Measurements from ENCODE around the gene DXO. TPM values are rescaled to one million over a fixed set of nuclear protein-coding genes. Genes with fewer than 3 reads are reported as not detected.
"Not testable (repeated sequence)": the region's sequence is repeated elsewhere in the genome, so short reads cannot be mapped to it uniquely, and the experiment has no call there.

DXO gene
- polyA plus RNA-seq, 3 donors: 5.5 to 49.6 (median 10.4) TPM

DNA sequence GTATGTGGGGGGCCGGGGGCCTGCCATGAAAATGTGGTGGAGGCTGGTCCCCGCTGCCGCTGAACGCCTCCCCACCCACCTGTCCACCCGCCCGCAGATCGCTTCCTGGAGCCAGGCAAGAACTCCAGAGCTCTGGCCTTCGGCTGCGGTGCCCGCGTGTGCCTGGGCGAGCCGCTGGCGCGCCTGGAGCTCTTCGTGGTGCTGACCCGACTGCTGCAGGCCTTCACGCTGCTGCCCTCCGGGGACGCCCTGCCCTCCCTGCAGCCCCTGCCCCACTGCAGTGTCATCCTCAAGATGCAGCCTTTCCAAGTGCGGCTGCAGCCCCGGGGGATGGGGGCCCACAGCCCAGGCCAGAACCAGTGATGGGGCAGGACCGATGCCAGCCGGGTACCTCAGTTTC, 36.1 kb upstream of the DXO start:
- no CpG with 5 or more reads among the region's 24 CpGs for WGBS (ENCODE audit: insufficient coverage)
- H4K20me1 ChIP-seq (ENCODE audit: insufficient read depth, low read length); H3K4me1 Mint-ChIP-seq; H3K9me3 ChIP-seq (replicated peaks in 1 of 2; ENCODE audit: control insufficient read depth in 1 of 2, insufficient read depth in 1 of 2, low read length in 2 of 2); H3K27ac ChIP-seq (ENCODE audit: low read depth in 1 of 2, low read length in 2 of 2); H3K4me3 Mint-ChIP-seq; intact Hi-C loops (cut with micrococcal nuclease); H3K4me2 ChIP-seq (replicated peaks; ENCODE audit: extremely low read depth, low read length, poor library complexity, severe bottlenecking); H3K79me2 ChIP-seq (ENCODE audit: insufficient read depth, low read length); H3K36me3 ChIP-seq (replicated peaks in 1 of 2; ENCODE audit: control insufficient read depth in 1 of 2, insufficient read depth in 2 of 2, low read length in 2 of 2); H3K36me3 Mint-ChIP-seq; H3K4me3 ChIP-seq (replicated peaks in 1 of 3; ENCODE audit: low read depth in 2 of 3, low read length in 3 of 3); H3K9ac ChIP-seq (ENCODE audit: insufficient read depth, low read length, poor library complexity, severe bottlenecking); H3K27me3 Mint-ChIP-seq (ENCODE audit: low read depth in 3 of 3); H3K27ac Mint-ChIP-seq; H3K27me3 ChIP-seq (ENCODE audit: control insufficient read depth in 2 of 2, insufficient read depth in 2 of 2, low read length in 2 of 2); H2AFZ ChIP-seq (ENCODE audit: insufficient read depth, low read depth, low read length, poor library complexity, severe bottlenecking); DNase-seq; H3K4me1 ChIP-seq (ENCODE audit: control insufficient read depth in 1 of 2, insufficient read depth in 2 of 2, low read length in 2 of 2); H3K9me3 Mint-ChIP-seq: not testable (repeated sequence)

- H4K20me1 ChIP-seq (ENCODE audit: insufficient read depth, low read length); H3K27ac Mint-ChIP-seq; H3K27me3 Mint-ChIP-seq (ENCODE audit: low read depth in 3 of 3); H2AFZ ChIP-seq (ENCODE audit: insufficient read depth, low read depth, low read length, poor library complexity, severe bottlenecking); H3K79me2 ChIP-seq (ENCODE audit: insufficient read depth, low read length); H3K27ac ChIP-seq (ENCODE audit: low read depth in 1 of 2, low read length in 2 of 2); H3K9me3 Mint-ChIP-seq; DNase-seq; H3K36me3 Mint-ChIP-seq; intact Hi-C loops (cut with micrococcal nuclease); H3K4me2 ChIP-seq (replicated peaks; ENCODE audit: extremely low read depth, low read length, poor library complexity, severe bottlenecking); H3K4me3 ChIP-seq (replicated peaks in 1 of 3; ENCODE audit: low read depth in 2 of 3, low read length in 3 of 3); H3K27me3 ChIP-seq (ENCODE audit: control insufficient read depth in 2 of 2, insufficient read depth in 2 of 2, low read length in 2 of 2); H3K4me1 ChIP-seq (ENCODE audit: control insufficient read depth in 1 of 2, insufficient read depth in 2 of 2, low read length in 2 of 2); H3K9me3 ChIP-seq (replicated peaks in 1 of 2; ENCODE audit: control insufficient read depth in 1 of 2, insufficient read depth in 1 of 2, low read length in 2 of 2); H3K4me1 Mint-ChIP-seq; H3K9ac ChIP-seq (ENCODE audit: insufficient read depth, low read length, poor library complexity, severe bottlenecking); H3K4me3 Mint-ChIP-seq; H3K36me3 ChIP-seq (replicated peaks in 1 of 2; ENCODE audit: control insufficient read depth in 1 of 2, insufficient read depth in 2 of 2, low read length in 2 of 2): not testable (repeated sequence)
- WGBS (ENCODE audit: insufficient coverage): no CpG with 5 or more reads among the region's 12 CpGs
These were observed 35.1 kb upstream of the DXO start for GRCh38 chr6:32007086-32007485.

- H3K4me2 ChIP-seq (replicated peaks; ENCODE audit: extremely low read depth, low read length, poor library complexity, severe bottlenecking); H3K9ac ChIP-seq (ENCODE audit: insufficient read depth, low read length, poor library complexity, severe bottlenecking); H2AFZ ChIP-seq (ENCODE audit: insufficient read depth, low read depth, low read length, poor library complexity, severe bottlenecking); H3K27me3 ChIP-seq (ENCODE audit: control insufficient read depth in 2 of 2, insufficient read depth in 2 of 2, low read length in 2 of 2); H3K27ac ChIP-seq (ENCODE audit: low read depth in 1 of 2, low read length in 2 of 2); H3K27ac Mint-ChIP-seq; H3K79me2 ChIP-seq (ENCODE audit: insufficient read depth, low read length); H3K4me3 ChIP-seq (replicated peaks in 1 of 3; ENCODE audit: low read depth in 2 of 3, low read length in 3 of 3); H3K4me1 ChIP-seq (ENCODE audit: control insufficient read depth in 1 of 2, insufficient read depth in 2 of 2, low read length in 2 of 2); intact Hi-C loops (cut with micrococcal nuclease); DNase-seq; H3K27me3 Mint-ChIP-seq (ENCODE audit: low read depth in 3 of 3); H4K20me1 ChIP-seq (ENCODE audit: insufficient read depth, low read length); H3K4me1 Mint-ChIP-seq; H3K36me3 Mint-ChIP-seq; H3K9me3 ChIP-seq (replicated peaks in 1 of 2; ENCODE audit: control insufficient read depth in 1 of 2, insufficient read depth in 1 of 2, low read length in 2 of 2); H3K9me3 Mint-ChIP-seq; H3K36me3 ChIP-seq (replicated peaks in 1 of 2; ENCODE audit: control insufficient read depth in 1 of 2, insufficient read depth in 2 of 2, low read length in 2 of 2); H3K4me3 Mint-ChIP-seq: not testable (repeated sequence)
- 40% methylated on average over 2 of the region's 8 CpGs for WGBS (ENCODE audit: insufficient coverage)
These were observed 34.1 kb upstream of the DXO start for GRCh38 chr6:32005991-32006529.

- H3K4me3 ChIP-seq (replicated peaks in 1 of 3; ENCODE audit: low read depth in 2 of 3, low read length in 3 of 3); H3K27me3 ChIP-seq (ENCODE audit: control insufficient read depth in 2 of 2, insufficient read depth in 2 of 2, low read length in 2 of 2); H2AFZ ChIP-seq (ENCODE audit: insufficient read depth, low read depth, low read length, poor library complexity, severe bottlenecking); H3K27me3 Mint-ChIP-seq (ENCODE audit: low read depth in 3 of 3); H3K36me3 Mint-ChIP-seq; intact Hi-C loops (cut with micrococcal nuclease); H3K4me1 ChIP-seq (ENCODE audit: control insufficient read depth in 1 of 2, insufficient read depth in 2 of 2, low read length in 2 of 2); H3K27ac ChIP-seq (ENCODE audit: low read depth in 1 of 2, low read length in 2 of 2); DNase-seq; H3K9me3 Mint-ChIP-seq; H3K4me1 Mint-ChIP-seq; H3K36me3 ChIP-seq (replicated peaks in 1 of 2; ENCODE audit: control insufficient read depth in 1 of 2, insufficient read depth in 2 of 2, low read length in 2 of 2); H3K9me3 ChIP-seq (replicated peaks in 1 of 2; ENCODE audit: control insufficient read depth in 1 of 2, insufficient read depth in 1 of 2, low read length in 2 of 2); H3K4me2 ChIP-seq (replicated peaks; ENCODE audit: extremely low read depth, low read length, poor library complexity, severe bottlenecking); H3K79me2 ChIP-seq (ENCODE audit: insufficient read depth, low read length); H3K9ac ChIP-seq (ENCODE audit: insufficient read depth, low read length, poor library complexity, severe bottlenecking); H3K27ac Mint-ChIP-seq; H3K4me3 Mint-ChIP-seq; H4K20me1 ChIP-seq (ENCODE audit: insufficient read depth, low read length): not testable (repeated sequence)
- 96% methylated on average over 4 of the region's 9 CpGs for WGBS (ENCODE audit: insufficient coverage)
These were observed 33.6 kb upstream of the DXO start for GRCh38 chr6:32005538-32005880.

Measured in CD14-positive monocyte (primary cell).